Neuronal stem cell (in vitro differentiated cells): ENCODE measurements around the gene FOXF1. TPM values are rescaled to one million over a fixed set of nuclear protein-coding genes. Genes with fewer than 3 reads are reported as not detected.
A peak's percentile ranks its signal among the peaks of the same experiment; 100 is the strongest.

Experiments used
- DNase-seq: peaks from one replicate; pipeline ENCODE4 v3.0.0-alpha.2; 2013; ENCODE audit warnings: low spot score
- H2AFZ ChIP-seq: one replicate; pipeline ENCODE4 v1.6.1; 2013; ENCODE audit warnings: mild to moderate bottlenecking, low read length, inconsistent platforms
- H2AK5ac ChIP-seq: 2 replicates; pipeline ENCODE4 v1.6.1; 2013; ENCODE audit warnings: low read depth, mild to moderate bottlenecking, inconsistent platforms, low read length, moderate library complexity, mixed read lengths
- H2BK120ac ChIP-seq: 2 replicates; pipeline ENCODE4 v1.6.1; 2013; ENCODE audit warnings: low read depth, mild to moderate bottlenecking, inconsistent platforms, low read length, moderate library complexity, mixed read lengths
- H2BK12ac ChIP-seq: one replicate; pipeline ENCODE4 v1.6.1; 2013; ENCODE audit warnings: low read length, inconsistent platforms
- H2BK15ac ChIP-seq: 2 replicates; pipeline ENCODE4 v1.6.1; 2013; ENCODE audit warnings: mild to moderate bottlenecking, low read length, inconsistent platforms, mixed read lengths
- H2BK5ac ChIP-seq: one replicate; pipeline ENCODE4 v1.6.1; 2013; ENCODE audit warnings: inconsistent platforms, mild to moderate bottlenecking, low read length, moderate library complexity
- H3K14ac ChIP-seq: one replicate; pipeline ENCODE4 v1.6.1; 2013; ENCODE audit warnings: low read length, inconsistent platforms
- H3K18ac ChIP-seq: 2 replicates; pipeline ENCODE4 v1.6.1; 2013; ENCODE audit warnings: low read length, inconsistent platforms
- H3K23ac ChIP-seq: 2 replicates; pipeline ENCODE4 v1.6.1; 2013; ENCODE audit warnings: low read depth, mild to moderate bottlenecking, mixed read lengths, low read length, inconsistent platforms; ENCODE audit not compliant: poor library complexity
- H3K27ac ChIP-seq: replicated peaks from 3 replicates; pipeline ENCODE4 v1.5.1; 2013; ENCODE audit warnings: low read length, inconsistent platforms
- H3K27me3 ChIP-seq, 3 experiments: 2 replicates each; pipeline ENCODE4 v1.6.1; 2013; ENCODE audit warnings: low read length in 3 of 3, mild to moderate bottlenecking in 2 of 3, inconsistent platforms in 1 of 3, low read depth in 1 of 3, mixed read lengths in 1 of 3, moderate library complexity in 1 of 3; ENCODE audit not compliant: control insufficient read depth in 3 of 3, insufficient read depth in 3 of 3
- H3K36me3 ChIP-seq, 2 donors: replicated peaks in 1 of 2; 2 replicates each; pipeline ENCODE4 v1.6.1; 2013; ENCODE audit warnings: low read length in 2 of 2; ENCODE audit not compliant: control insufficient read depth in 2 of 2, insufficient read depth in 2 of 2
- H3K4ac ChIP-seq: 2 replicates; pipeline ENCODE4 v1.6.1; 2013; ENCODE audit warnings: inconsistent platforms, mild to moderate bottlenecking, low read length, moderate library complexity
- H3K4me1 ChIP-seq, 2 donors: 1 replicate in 1 of 2; 2 replicates in 1 of 2; pipeline ENCODE4 v1.6.1; 2013; ENCODE audit warnings: low read length in 2 of 2, low read depth in 1 of 2; ENCODE audit not compliant: control insufficient read depth in 2 of 2, insufficient read depth in 1 of 2
- H3K4me2 ChIP-seq: one replicate; pipeline ENCODE4 v1.6.1; 2013; ENCODE audit warnings: mild to moderate bottlenecking, low read length, inconsistent platforms; ENCODE audit not compliant: insufficient read depth, poor library complexity, severe bottlenecking
- H3K4me3 ChIP-seq, 2 donors: 2 replicates each; pipeline ENCODE4 v1.5.1; 2013; ENCODE audit warnings: low read length in 2 of 2, mild to moderate bottlenecking in 2 of 2, inconsistent platforms in 1 of 2, moderate library complexity in 1 of 2
- H3K79me1 ChIP-seq: one replicate; pipeline ENCODE4 v1.6.1; 2013; ENCODE audit warnings: low read depth, mild to moderate bottlenecking, inconsistent platforms, low read length, moderate library complexity
- H3K9ac ChIP-seq: one replicate; pipeline ENCODE4 v1.6.1; 2013; ENCODE audit warnings: mild to moderate bottlenecking, low read depth, low read length, inconsistent platforms; ENCODE audit not compliant: poor library complexity
- H3K9me3 ChIP-seq, 2 donors: replicated peaks in 1 of 2; 2 replicates each; pipeline versions ENCODE3 to v1.6.1; 2013; ENCODE audit warnings: low read length in 2 of 2, mild to moderate bottlenecking in 2 of 2, inconsistent platforms in 1 of 2, low read depth in 1 of 2, mixed read lengths in 1 of 2, moderate library complexity in 1 of 2; ENCODE audit not compliant: control insufficient read depth in 2 of 2, insufficient read depth in 1 of 2
- H4K8ac ChIP-seq: one replicate; pipeline ENCODE4 v1.6.1; 2013; ENCODE audit warnings: low read depth, mild to moderate bottlenecking, inconsistent platforms, low read length, moderate library complexity
- H4K91ac ChIP-seq: one replicate; pipeline ENCODE4 v1.6.1; 2013; ENCODE audit warnings: low read length, low read depth, mild to moderate bottlenecking, inconsistent platforms; ENCODE audit not compliant: poor library complexity
- WGBS, 2 donors: extraction: QIAGEN DNeasy Blood & Tissue Kit; methylation state at CpG; one replicate each; pipeline ENCODE4 v1.1.7; 2013; ENCODE audit warnings: missing lambda C conversion rate in 2 of 2, mixed read lengths in 1 of 2; ENCODE audit not compliant: insufficient read length in 2 of 2, insufficient replicate concordance in 1 of 2; ENCODE audit errors: extremely low coverage in 2 of 2; 5-methylcytosine and 5-hydroxymethylcytosine counted together
- polyA plus RNA-seq, 2 experiments: library from polyadenylated mRNA; stranded (reverse); fragments of 200-250 nt; gene quantifications; one replicate each; pipeline ENCODE4 v1.2.3, GENCODE V29; 2013

FOXF1 gene
- 0.01 TPM for polyA plus RNA-seq (2013, experiment 1 of 2)
- not detected for polyA plus RNA-seq (2013, experiment 2 of 2)

DNA sequence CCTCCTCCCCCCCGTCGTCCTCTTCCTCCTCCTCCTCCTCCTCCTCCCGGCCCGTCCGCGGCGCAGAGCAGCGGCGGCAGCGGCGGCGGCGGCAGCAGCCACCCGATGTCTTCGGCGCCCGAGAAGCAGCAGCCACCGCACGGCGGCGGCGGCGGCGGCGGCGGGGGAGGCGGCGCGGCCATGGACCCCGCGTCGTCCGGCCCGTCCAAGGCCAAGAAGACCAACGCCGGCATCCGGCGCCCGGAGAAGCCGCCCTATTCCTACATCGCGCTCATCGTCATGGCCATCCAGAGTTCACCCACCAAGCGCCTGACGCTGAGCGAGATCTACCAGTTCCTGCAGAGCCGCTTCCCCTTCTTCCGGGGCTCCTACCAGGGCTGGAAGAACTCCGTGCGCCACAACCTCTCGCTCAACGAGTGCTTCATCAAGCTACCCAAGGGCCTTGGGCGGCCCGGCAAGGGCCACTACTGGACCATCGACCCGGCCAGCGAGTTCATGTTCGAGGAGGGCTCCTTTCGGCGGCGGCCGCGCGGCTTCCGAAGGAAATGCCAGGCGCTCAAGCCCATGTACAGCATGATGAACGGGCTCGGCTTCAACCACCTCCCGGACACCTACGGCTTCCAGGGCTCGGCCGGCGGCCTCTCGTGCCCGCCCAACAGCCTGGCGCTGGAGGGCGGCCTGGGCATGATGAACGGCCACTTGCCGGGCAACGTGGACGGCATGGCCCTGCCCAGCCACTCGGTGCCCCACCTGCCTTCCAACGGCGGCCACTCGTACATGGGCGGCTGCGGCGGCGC lies at the start of gene FOXF1:
TSS of gene FOXF1 (plus strand) at position 63 of the 797 bp plus-strand sequence. CDS start at position 106, 43 bp downstream.
- no peak within 1 kb of the TSS for H3K27ac ChIP-seq
- peak; percentile 32 for DNase-seq

GRCh38 chr16:86461037-86461436 lies 49.3 kb upstream of the FOXF1 start:
- H3K4ac ChIP-seq, result no peak overlapping the region
- H3K27me3 ChIP-seq, result peaks cover 0 to 24% (median 0%) of the 10 kb centered on the region in 3 experiments
- H3K79me1 ChIP-seq, result no peaks in the 10 kb centered on the region
- no peaks in the 10 kb centered on the region for H3K4me1 ChIP-seq
- DNase-seq, result no peak
- H2BK120ac ChIP-seq, result no peak overlapping the region
- H4K91ac ChIP-seq, result no peak overlapping the region
- no peak overlapping the region for H2BK15ac ChIP-seq
- H4K8ac ChIP-seq, result no peak overlapping the region
- H3K14ac ChIP-seq, result no peak overlapping the region
- no peak overlapping the region for H2AFZ ChIP-seq
- H3K36me3 ChIP-seq, result no peaks in the 10 kb centered on the region
- no peak overlapping the region for H3K4me3 ChIP-seq
- no peak overlapping the region for H3K4me2 ChIP-seq
- no peak overlapping the region for H3K9ac ChIP-seq
- peaks cover 3% of the 10 kb centered on the region in 2 donors for H3K9me3 ChIP-seq
- H2BK5ac ChIP-seq, result no peak overlapping the region
- no peak overlapping the region for H2BK12ac ChIP-seq
- H3K23ac ChIP-seq, result no peak overlapping the region
- H2AK5ac ChIP-seq, result no peak overlapping the region
- H3K27ac ChIP-seq, result no peak overlapping the region
- H3K18ac ChIP-seq, result no peak overlapping the region

More for the DNA sequence above, at the start of gene FOXF1:
- Histone ChIP-seq H2BK5ac (no peak within 1 kb of the TSS), H3K18ac (peak within 1 kb of the TSS; percentile 71), H3K23ac (peak within 1 kb of the TSS; percentile 95), H2AFZ (peak within 1 kb of the TSS; percentile 80), H2BK12ac (no peak within 1 kb of the TSS), H3K9ac (peak within 1 kb of the TSS; percentile 81), H2AK5ac (peak within 1 kb of the TSS; percentile 76), H3K79me1 (no peaks in the 10 kb centered on the region), H4K91ac (no peak within 1 kb of the TSS), H3K27me3 (peaks cover 79 to 97% (median 94%) of the 10 kb centered on the region in 3 experiments), H3K36me3 (no peaks in the 10 kb centered on the region), H3K4me2 (peak within 1 kb of the TSS; percentile 99), H3K4me1 (peaks cover 0 to 7% of the 10 kb centered on the region in 2 donors), H3K4me3 (peak within 1 kb of the TSS; percentile 12 to 69), H4K8ac (no peak within 1 kb of the TSS), H2BK120ac (peak within 1 kb of the TSS; percentile 96), H3K4ac (no peak within 1 kb of the TSS), H3K9me3 (peaks cover 0 to 3% of the 10 kb centered on the region in 2 donors), H3K14ac (no peak within 1 kb of the TSS), H2BK15ac (no peak within 1 kb of the TSS)
- WGBS, 2 donors, result no CpG with 5 or more reads among the region's 89 CpGs

DNA sequence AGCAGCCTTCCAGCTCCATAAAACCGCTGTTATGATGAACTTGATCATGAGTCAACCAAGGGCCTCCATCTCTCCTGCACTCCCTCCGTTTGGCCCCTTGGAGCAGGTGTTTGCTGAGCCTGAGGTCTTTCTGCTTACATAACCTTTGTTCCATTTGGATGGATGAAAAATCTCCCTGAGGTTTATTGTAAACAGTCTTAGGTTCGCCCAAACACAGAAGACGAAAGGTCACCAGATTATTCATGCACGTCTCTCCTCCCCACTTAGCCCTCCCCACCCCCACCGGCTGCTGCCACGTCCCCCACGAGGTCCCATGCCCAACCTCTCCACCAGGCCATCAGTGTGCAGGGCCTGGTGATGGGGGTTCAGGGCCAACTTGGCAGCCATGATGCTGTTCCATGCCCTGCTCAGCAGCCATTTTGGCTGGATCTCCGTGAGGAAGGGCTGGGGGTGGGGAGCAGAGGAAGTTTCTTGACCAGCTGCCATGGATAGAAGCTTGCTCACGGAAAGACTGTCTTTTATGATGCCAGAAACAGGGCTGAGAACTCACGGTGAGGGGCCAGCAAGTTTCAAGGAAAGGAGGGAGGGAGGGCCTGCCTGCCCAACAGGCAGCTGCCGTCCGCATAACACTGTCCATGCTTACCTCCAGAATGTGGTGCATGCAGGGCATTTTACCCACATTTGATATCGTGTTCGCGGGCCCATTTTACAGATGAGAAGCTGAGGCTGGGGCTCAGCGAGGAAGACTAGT lies 47.8 kb upstream of the FOXF1 start:
- DNase-seq, result no peak
- H3K23ac ChIP-seq, result no peak overlapping the region
- H4K91ac ChIP-seq, result no peak overlapping the region
- no peaks in the 10 kb centered on the region for H3K79me1 ChIP-seq
- H2BK5ac ChIP-seq, result no peak overlapping the region
- no peak overlapping the region for H3K9ac ChIP-seq
- no peak overlapping the region for H2BK15ac ChIP-seq
- H2AK5ac ChIP-seq, result no peak overlapping the region
- H3K36me3 ChIP-seq, result no peaks in the 10 kb centered on the region
- H3K4me2 ChIP-seq, result no peak overlapping the region
- H2BK12ac ChIP-seq, result no peak overlapping the region
- no peaks in the 10 kb centered on the region for H3K4me1 ChIP-seq
- no peak overlapping the region for H3K18ac ChIP-seq
- H2AFZ ChIP-seq, result no peak overlapping the region
- no peak overlapping the region for H3K4me3 ChIP-seq
- peak overlapping the region; percentile 56 for H4K8ac ChIP-seq
- no peak overlapping the region for H3K4ac ChIP-seq
- H3K9me3 ChIP-seq, result peaks cover 3% of the 10 kb centered on the region in 2 donors
- no peak overlapping the region for H2BK120ac ChIP-seq
- H3K27ac ChIP-seq, result no peak overlapping the region
- H3K27me3 ChIP-seq, result peaks cover 0 to 21% (median 0%) of the 10 kb centered on the region in 3 experiments
- WGBS, 2 donors, result no CpG with 5 or more reads among the region's 17 CpGs
- H3K14ac ChIP-seq, result no peak overlapping the region

DNA sequence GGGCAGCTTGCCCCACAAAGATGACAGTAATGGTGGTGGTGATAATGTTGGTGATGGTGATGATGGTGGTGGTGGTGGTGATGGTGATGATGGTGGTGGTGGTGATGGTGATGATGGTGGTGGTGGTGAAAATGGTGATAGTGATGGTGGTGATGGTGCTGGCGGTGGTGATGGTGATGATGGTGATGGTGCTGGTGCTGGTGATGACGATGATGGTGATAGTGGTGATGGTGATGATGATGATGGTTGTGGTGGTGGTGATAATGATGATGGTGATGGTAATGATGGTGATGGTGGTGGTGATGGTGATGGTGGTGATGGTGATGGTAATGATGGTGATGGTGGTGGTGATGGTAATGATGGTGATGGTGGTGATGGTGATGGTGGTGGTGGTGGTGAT lies 46.3 kb upstream of the FOXF1 start:
- WGBS, 2 donors, result no CpG with 5 or more reads among the region's 2 CpGs
- H4K91ac ChIP-seq, result no peak overlapping the region
- H3K27ac ChIP-seq, result no peak overlapping the region
- no peak overlapping the region for H3K9ac ChIP-seq
- no peaks in the 10 kb centered on the region for H3K4me1 ChIP-seq
- no peak overlapping the region for H4K8ac ChIP-seq
- DNase-seq, result no peak
- no peak overlapping the region for H3K4me2 ChIP-seq
- H2AFZ ChIP-seq, result no peak overlapping the region
- H2AK5ac ChIP-seq, result no peak overlapping the region
- H3K27me3 ChIP-seq, result peaks cover 0 to 17% (median 0%) of the 10 kb centered on the region in 3 experiments
- H3K14ac ChIP-seq, result no peak overlapping the region
- no peak overlapping the region for H2BK15ac ChIP-seq
- peaks cover 3% of the 10 kb centered on the region in 2 donors for H3K9me3 ChIP-seq
- no peak overlapping the region for H3K4ac ChIP-seq
- H3K36me3 ChIP-seq, result no peaks in the 10 kb centered on the region
- no peak overlapping the region for H2BK5ac ChIP-seq
- peak overlapping the region; percentile 35 for H3K23ac ChIP-seq
- H2BK120ac ChIP-seq, result no peak overlapping the region
- H3K79me1 ChIP-seq, result no peaks in the 10 kb centered on the region
- peak overlapping the region in 1 of 2 donors; percentile 33 for H3K4me3 ChIP-seq
- H3K18ac ChIP-seq, result no peak overlapping the region
- no peak overlapping the region for H2BK12ac ChIP-seq
